SU-DHL-6 (cell line): Measurements from ENCODE around the gene LRRC72.

Source experiments
- CTCF ChIP-seq: fragments of 200-600 bp; sonication (generic); IDR thresholded peaks from one replicate; pipeline ENCODE4 v1.5.1; 2017; ENCODE audit warnings: antibody characterized with exemption, mild to moderate bottlenecking, low read length, moderate library complexity; ENCODE audit not compliant: insufficient read depth, poor library complexity, severe bottlenecking
- EZH2phosphoT487 ChIP-seq: fragments of 200-600 bp; sonication (generic), shearing (Covaris generic); conservative IDR thresholded peaks from 2 replicates; pipeline ENCODE4 v1.6.1; 2018; ENCODE audit warnings: mild to moderate bottlenecking, antibody characterized with exemption, low read length, moderate library complexity, mixed read lengths

DNA sequence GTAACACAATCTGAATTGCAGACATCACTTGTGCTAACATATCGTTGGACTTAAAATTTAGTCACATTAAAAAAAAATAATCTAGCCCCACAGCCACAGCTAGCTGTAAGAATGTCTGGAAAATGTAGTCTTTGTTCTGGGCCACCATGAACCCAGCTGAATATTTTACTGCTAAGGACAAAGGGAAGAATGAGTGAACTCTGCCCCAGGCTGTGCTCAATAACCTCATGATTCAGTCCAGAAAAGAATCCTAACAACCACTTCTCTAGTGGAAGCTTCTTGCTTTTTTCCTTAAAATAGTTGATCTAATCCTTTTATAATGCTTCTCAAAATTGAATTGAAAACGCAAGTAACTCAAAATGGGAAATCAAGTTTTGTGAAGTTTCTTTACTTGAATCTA is 35.5 kb upstream of the LRRC72 start:
- TF ChIP-seq CTCF, result no peak
- TF ChIP-seq EZH2phosphoT487, result no peak
